G401.6 (cell line): ENCODE data around the gene SLC25A12.

Source experiments
- FAIRE-seq: peaks from 2 replicates; lab custom pipeline; 2012; peaks lifted over from hg19 to GRCh38; lab: Jason Lieb, UNC

The SLC25A12 gene

DNA sequence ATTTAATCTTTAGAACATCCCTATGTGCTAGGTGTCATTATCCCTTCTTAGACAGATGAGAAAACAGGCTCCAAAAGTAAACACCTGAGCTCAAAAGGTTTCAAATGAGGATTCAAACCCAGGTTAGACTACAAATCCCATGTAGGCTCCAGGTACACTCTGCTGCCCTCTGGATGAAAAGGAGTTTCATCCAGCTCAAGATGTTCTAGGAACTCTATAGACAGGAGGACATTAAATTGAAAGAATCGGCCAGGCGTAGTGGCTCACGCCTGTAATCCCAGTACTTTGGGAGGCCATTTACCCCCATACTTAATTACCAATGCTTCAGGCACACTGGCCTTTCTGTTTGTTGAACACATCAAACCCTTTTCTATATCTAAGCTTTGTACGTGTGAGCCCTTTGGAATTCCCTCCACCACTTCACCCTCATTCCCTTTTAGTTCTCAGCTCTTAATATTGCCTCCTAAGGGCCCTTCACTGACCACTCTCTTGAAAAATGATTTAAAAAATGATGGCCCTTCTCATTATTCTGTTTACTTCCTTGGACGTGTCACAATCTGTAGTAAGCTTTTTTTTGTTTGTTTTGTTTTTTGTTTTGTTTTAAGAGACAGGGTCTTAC is 10.7 kb downstream of the SLC25A12 start:
- peak; percentile 73 for FAIRE-seq

DNA sequence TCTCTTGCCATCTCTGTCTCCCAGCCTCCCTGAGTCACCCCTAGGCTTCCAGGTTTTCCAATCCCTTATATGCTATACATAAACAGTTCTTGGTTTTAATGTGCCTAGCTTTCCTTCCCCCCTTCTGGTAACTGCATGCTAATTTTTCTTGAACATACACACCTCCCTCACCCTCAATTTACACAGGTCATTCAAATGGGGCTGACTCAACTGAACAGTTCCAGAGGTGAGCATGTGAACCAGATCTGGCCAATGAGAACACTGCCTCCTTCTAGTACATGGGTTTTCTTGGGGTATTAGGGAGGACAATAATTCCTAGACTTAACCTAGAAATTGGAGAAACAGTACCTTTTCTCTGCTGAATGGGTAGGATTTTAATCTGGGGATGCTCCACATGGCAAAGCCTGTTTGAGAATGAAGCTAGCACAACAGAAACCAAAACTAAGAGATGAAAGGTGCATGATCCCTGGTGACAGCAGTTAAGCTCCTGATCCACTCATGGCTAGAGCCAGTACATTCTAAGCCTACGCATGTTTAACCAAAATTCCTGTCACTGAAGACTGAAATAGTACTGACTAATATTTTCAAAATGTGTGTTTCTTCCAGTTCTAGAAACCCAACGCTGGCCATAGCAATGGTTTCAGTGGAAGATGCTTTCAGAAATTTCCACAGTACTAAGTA is 11.8 kb downstream of the SLC25A12 start:
- no peak for FAIRE-seq

DNA sequence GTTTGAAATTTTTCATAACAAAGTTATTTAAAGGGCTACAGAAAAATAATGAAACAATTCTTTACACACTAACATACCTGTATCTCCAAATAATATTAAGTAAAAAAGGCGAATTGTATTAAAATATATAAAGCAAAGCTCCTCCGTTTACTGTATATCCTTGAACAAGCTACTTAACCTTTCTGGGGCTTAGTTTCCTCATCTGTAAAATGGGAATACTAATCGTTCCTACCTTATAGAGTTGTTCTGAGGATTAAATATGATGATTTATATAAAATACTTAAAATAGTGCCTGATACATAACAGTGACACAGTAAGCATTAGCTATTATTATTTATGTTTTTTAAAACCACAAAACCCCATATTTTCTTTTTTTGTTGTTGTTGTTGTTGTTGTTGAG is 13.3 kb downstream of the SLC25A12 start:
- FAIRE-seq = no peak

DNA sequence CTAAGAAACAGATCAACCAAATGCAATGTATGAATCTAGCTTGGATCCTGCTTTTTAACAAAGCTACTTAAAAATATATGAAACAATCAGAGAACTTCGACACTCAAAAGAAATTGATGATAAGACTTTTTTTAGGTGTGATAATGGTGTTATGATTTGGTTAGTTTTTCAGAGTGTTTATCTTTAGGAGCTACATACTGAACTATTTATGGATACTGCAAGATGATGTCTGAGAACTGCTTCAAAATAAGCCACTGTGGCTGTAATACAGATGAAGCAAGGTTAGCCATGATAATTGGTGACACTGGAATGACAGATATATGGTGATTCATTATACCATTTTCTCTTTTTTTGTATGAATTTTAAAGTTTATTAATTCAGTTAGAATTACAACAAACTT is 14.2 kb downstream of the SLC25A12 start:
- peak; percentile 34 for FAIRE-seq

DNA sequence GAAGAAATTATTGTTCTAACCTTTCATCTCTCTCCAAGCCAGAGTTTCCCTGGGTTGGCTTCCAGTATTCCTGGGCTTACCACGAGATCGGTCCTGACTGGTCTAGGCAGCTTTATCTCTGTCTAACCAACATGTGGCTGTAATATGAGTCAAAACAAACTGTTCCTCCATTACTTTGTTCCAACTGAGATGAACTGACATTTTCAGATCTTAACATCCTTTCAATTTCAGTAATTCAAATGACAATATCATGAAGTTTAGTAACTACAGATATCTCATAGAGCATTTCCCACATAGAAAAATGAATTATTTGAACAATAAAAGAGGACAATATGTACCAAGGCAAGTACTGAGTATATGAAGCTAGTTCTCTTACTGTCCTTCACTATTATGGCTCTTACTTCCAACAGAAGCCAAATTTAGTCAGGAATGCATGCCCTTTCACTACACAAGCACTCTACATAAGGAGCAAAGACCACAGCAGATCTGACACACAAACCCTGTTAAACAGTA is 15.5 kb downstream of the SLC25A12 start:
- no peak for FAIRE-seq

DNA sequence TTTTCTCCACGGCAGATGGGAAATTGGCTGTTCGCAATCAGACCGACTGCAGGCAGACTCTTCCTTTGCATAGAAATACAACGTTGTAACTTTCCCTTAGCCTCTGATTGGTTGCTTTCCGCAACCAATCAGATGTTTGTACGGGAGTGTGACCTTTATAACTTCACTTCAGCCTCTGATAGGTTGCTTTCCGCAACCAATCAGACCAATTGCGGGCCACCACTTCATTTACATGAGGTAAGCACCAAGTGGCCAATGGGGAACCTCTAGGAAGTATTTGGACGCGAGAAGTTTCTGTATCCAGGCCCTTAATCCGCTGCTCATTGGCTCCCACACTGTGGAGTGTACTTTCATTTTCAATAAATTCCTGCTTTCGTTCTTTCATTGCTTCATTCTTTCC is 19.1 kb downstream of the SLC25A12 start:
- FAIRE-seq = no peak

DNA sequence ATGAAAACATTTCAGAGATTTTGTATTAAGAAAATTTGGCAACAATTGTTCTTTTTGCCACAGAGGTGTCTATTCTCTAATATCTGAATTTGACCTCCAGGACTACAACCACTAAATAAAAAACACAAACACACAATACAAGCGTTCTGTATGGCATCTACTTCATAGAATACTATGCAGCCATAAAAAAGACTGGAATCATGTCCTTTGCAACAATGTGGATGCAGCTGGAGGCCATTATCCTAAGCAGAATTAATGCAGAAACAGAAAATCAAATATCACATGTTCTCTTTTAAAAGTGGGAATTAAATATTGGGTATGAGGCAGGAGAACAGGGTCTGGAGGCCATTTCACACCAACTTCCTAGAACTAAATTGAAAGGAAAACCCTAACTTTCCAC is 19.5 kb downstream of the SLC25A12 start:
- no peak for FAIRE-seq

DNA sequence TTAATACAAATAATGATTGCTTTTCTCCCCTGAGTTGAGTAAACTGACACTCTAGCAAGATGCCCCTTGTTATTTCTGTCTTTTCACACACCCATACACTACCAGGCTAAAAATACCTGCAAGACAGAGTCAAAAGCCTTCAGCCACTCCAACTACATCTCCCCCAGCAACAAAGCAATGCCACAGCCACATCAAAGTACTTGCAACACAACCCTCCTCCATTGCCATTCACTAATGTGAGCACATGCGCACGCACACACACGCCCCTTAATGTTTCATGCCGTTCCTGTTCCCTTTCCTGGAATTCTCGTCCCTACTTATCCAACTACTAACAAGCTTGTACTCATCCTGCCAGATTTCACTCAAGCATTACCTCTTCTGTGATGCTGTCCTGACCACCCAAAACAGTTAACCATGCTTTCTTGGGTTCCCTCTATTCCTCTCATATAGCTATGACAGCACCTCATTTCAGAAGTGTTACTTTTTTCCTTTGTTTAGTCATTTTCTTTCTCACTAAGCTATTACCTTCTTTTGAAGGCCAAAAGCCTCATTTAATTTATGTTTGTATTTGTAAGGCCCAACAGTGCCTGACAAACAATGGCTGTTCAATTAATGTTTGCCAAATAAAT is 29.6 kb downstream of the SLC25A12 start:
- no peak for FAIRE-seq

DNA sequence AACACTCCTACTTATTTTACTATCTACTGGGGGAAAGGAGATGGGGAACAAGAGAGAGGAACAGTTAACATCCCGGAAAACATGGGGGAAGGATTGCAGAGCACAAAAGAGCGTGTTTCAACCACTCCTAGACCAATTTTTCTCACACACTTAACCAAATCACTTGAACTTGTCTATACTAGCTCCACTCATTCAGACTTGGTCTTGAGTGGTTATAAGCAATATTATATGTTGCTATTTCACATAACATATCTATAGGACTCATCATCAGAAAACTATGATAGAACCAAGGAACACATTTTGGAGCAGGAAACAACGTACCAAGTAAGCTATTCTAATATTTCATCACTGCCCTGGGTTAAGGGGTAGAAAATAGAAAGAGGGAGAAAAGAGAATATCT is 31.5 kb downstream of the SLC25A12 start:
- no peak for FAIRE-seq

DNA sequence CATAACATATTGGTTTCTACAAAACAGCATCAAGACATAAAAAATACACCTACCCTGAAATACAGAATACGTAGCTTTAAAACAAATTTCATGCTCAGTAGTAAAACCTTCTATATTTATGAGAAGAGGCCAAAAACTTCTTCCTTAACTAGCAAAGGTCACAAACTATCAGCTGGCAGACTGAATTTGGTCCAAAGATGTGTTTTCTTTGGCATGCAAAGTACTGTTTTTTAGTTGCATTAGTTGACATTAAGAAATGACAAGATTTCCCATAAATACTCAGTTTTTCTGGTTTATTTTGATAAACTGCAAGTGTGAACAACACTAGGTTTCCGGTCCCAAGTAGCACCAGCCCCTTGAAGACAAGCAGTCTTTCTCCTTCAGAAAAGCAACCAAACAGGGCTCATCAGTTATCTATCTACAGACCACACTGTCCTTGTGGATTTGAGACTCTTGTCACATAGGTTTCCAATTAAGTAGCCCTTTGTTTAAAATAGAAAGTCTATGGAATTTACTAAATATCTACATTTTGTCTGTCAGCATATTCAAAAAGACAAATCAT is 35.6 kb downstream of the SLC25A12 start:
- no peak for FAIRE-seq

DNA sequence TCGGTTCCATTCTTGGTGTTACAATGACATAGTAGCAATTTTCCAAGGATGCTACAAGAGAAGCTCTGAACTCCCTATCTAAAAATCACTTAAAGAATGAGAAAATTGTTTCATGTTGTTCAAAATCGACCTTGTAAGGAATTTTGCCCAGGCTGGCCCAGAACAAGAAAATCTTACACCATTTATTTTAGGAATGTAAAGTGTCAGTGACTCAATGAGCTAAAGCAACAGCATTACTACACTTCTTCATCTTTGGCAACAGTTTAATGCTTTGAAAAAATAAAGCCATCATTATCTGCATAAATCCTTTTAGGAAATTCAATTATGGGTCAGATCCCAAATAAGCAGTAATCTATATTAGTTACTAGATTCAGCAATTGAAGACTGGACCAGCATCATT is 38.6 kb downstream of the SLC25A12 start:
- no peak for FAIRE-seq

DNA sequence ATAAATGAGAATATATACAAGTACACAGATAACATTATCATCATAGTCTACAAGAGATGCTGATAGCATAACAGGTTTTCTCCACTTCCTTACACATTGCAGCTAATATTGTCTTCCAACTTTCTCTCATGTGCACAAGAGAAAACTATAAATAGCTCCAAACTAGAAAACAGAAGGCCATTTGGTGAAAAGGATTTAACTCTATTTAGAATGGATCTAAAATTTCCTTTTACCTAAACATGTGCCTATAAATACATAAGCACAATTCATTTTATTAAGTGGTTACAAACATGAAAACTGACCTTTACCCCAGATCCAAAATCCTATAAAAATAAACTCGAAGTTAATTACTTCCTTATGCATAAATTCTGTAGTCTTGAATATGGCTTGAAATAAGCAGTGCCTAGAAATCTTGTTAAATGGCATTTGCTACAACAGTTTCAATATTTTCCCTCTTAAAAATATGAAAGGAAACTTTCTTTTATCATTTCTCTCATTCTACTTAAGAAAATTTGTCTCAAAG is 41.6 kb downstream of the SLC25A12 start:
- no peak for FAIRE-seq

DNA sequence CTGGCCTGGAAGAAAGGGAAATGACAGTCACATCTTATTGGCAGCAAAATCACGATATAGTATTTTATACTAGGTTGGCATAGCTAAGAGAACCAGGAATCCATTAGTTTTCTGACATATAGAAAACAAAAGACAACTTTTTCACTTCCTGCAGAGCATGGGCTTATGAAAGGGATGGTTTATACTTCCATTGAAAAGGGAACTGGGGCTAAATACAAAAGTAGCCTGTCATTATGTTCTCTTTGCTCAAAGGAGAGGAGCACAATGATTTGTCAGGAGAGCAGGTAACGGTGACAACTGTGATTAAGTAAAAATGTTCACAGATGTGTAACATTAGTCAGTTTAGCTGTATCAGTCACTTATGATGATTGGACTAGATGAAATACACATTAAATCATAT is 46.4 kb downstream of the SLC25A12 start:
- FAIRE-seq = no peak

DNA sequence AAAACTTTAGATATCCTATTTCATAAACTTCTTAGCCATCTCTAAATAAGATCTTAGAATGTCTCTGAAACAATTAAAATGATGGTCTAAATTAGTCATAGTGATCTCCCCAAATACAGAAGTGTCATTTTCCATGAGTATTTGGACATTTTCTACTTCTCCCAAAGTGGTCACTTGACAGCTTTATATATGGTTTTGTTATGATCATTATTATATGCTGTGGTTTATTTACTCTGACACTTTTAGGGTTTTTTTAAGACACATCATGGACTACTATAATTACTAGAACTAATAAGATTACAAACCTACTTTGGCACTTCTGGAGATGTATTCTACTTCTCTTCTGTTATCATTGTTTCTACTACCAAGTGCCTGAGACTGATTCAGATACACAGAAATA is 47.1 kb downstream of the SLC25A12 start:
- FAIRE-seq = peak; percentile 33

DNA sequence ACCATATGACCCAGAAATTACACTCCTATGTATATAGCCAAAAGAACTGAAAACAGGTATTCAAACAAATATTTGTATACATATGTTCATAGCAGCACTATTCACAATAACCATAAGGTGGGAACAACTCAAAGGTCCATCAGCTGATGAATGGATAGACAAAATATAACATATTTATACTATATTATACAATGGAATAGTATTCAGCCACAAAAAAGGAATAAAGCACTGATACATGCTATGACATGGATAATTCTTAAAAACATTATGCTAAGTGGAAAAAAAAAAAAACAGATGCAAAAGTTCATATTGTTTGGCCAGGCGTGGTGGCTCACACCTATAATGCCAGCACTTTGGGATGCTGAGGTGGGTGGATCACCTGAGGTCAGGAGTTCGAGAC is 52.0 kb downstream of the SLC25A12 start:
- no peak for FAIRE-seq

DNA sequence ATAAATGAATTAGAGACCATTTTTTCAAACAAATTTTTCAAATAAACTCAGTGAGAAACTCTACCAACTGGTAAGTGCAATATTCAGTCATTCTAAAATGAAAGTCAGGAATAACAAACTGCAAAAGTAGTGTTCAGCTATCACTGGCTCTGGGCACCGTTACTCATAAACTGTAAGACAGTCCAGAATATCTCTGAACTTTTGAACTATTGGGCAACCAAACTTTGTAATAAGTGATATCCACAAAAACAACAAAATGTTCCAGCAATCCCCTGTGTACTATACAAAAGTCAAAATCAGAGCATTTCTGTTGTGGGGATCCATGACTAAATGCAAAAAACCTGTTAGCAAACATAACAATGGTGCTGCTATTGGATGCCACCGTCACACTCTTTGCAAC is 56.3 kb downstream of the SLC25A12 start:
- no peak for FAIRE-seq

DNA sequence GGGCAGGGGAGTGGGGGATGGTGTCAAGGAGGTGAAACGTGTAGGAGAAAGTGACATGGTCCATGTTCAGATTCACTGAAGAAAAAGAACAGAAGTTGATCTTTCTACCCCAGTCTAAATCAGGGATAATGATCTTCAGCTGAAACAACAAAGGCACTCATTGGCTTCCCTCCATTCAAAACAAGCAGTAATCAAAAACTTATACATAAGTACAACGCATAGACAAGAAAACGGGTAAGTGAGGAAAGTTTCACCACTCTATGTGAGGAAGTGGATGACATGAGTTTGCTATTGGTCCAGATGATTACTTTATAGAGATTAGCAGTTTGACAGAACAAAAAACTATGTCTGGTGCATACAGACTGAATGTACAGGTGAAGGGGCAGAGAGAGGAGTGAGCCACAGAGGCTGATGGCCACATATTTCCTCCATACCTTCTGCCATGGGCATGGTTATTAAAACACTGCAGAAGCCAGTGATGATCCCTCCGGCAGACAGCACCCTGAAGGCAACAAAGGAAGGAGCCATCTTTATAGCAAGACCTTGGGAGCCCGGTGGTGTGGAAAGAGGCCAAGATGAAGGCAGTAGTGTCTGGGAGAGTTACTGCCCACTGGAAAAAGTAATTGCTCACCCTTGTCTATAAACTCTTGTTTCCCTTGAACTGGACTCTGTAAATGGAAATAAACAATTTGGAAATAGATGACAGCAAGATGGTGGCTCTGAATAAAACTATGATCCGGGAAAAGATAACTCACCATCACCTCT is 57.7 kb downstream of the SLC25A12 start:
- FAIRE-seq = no peak

DNA sequence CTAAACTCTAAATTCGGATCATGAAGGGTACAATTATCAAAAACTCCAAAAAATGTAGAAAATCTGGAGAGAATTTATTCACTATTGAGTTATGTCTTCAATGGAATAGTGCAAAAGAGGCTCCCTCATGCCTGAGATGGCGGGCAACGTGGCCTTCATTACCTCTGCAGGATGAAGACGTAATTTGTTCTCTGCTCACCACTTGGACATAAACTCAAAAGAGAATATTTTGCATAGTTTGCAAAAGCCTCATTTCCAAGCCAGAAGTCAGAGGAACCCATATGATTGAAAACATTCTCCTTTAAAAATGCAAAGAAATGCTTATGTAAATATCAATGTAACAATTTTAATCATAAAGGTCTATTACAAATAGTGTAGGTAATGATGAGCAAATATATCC is 58.7 kb downstream of the SLC25A12 start:
- no peak for FAIRE-seq

DNA sequence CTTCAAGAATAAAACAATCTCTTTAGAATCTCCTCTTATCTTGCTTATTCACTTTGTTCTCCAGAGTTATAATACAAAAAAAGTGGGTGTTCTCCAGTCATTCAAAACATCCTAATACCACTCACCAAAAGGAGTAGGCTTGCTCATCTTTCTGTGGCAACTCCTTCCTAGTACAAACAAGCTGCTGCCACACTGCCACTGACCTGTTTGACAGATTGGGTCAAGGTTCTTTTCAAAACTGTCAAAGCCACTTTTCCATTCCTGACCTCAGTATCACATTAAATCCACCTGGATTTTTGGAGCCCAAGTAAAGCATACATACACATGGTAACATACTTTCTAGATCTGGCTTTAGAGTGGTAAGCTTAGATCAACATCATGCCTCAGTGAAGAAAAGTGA is 59.8 kb downstream of the SLC25A12 start:
- no peak for FAIRE-seq

DNA sequence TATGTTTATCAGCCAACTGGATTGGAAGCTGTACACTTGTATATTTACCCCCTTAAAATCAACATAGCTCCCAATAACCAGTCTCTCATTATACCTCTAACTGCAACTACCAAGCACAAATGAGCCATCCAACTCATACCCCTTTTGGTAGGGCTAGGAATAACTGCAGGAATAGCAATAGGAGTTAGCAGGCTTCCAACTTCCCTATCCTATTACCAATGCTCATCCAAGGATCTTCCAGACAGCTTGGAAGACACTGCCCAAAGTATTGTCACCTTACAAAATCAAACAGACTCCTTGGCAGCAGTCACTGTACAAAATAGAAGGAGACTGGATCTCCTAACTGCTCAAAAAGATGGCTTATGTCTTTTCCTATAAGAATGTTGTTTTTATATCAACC is 61.6 kb downstream of the SLC25A12 start:
- FAIRE-seq = no peak

DNA sequence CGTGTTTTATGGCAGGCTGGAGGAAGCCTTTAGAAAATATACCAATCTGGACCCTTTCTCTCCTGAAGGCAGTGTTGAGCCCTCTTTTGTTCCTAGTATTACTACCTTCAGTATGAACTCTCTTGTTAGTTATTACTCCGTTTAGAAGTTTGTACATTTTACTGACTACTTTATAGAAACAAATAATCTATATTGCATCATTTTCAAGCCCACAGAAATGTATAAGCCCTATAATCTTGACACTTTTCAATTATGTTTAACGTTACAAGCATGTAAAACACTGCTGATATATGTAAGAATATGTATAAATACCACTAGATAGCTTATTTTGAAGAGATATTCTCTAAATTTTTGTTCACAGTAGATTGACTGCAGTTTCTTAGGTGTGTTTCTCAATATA is 64.0 kb downstream of the SLC25A12 start:
- no peak for FAIRE-seq

DNA sequence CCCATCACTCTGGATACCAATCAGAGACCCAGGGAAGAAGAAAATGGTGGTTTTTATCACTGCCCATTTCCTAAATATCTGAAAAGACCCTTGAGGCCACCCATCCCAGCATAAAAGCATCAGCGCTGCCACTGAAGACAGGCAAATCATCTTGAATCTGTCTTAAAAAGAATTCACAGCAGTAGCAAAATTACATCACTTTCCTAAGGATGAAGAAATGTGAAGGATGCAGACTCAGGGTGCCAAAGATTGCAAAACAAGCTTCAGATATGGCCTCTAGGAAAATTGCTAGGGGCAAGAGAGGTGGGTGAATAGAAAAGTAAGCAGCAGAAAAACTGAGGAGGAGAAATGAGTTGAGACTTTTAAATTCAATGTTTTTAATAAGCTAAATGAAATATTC is 70.0 kb downstream of the SLC25A12 start:
- FAIRE-seq = no peak
